NCI-H82 (cell line): Measurements from ENCODE around the gene ANKS6.

Experiments
- DNase-seq: peaks from one replicate; lab custom pipeline; 2025; lab: John Stamatoyannopoulos, UW

The ANKS6 gene

GRCh38 chr9:98736226-98736625 lies 60.1 kb downstream of the ANKS6 start:
- no peak for DNase-seq

- no peak for DNase-seq
Observed at GRCh38 chr9:98732801-98733200, 63.6 kb downstream of the ANKS6 start.

- DNase-seq = no peak
Observed at GRCh38 chr9:98732091-98732490, 64.3 kb downstream of the ANKS6 start.

- no peak for DNase-seq
Observed at GRCh38 chr9:98730871-98731270, 65.5 kb downstream of the ANKS6 start.

GRCh38 chr9:98728500-98728899 lies 67.9 kb downstream of the ANKS6 start:
- DNase-seq = no peak

GRCh38 chr9:98727428-98727827 lies 68.9 kb downstream of the ANKS6 start:
- DNase-seq = no peak

- DNase-seq = peak; percentile 14
Observed at GRCh38 chr9:98726735-98727134, 69.6 kb downstream of the ANKS6 start.

GRCh38 chr9:98724810-98725530 lies 71.4 kb downstream of the ANKS6 start:
- DNase-seq = no peak

GRCh38 chr9:98721643-98722042 lies 74.7 kb downstream of the ANKS6 start:
- DNase-seq = no peak

GRCh38 chr9:98720402-98720801 lies 76.0 kb downstream of the ANKS6 start:
- no peak for DNase-seq

- no peak for DNase-seq
Observed at GRCh38 chr9:98719055-98719454, 77.3 kb downstream of the ANKS6 start.

- DNase-seq = no peak
Observed at GRCh38 chr9:98714833-98715232, 81.5 kb downstream of the ANKS6 start.

GRCh38 chr9:98712987-98713386 lies 83.4 kb downstream of the ANKS6 start:
- no peak for DNase-seq

GRCh38 chr9:98709968-98710965 lies 86.1 kb downstream of the ANKS6 start:
- no peak for DNase-seq

- DNase-seq = peak; percentile 52
Observed at GRCh38 chr9:98708933-98709911, 87.1 kb downstream of the ANKS6 start, which contains the start of gene GABBR2. GABBR2 (minus strand) TSS chr9:98708935; CDS start chr9:98708737, 198 bp downstream.

GRCh38 chr9:98708103-98708932 lies 88.0 kb downstream of the ANKS6 start:
- DNase-seq = no peak

- peak; percentile 87 for DNase-seq
Observed at GRCh38 chr9:98707166-98708102, 88.9 kb downstream of the ANKS6 start.

GRCh38 chr9:98706651-98707165 lies 89.6 kb downstream of the ANKS6 start:
- DNase-seq = peak; percentile 65

- DNase-seq = no peak
Observed at GRCh38 chr9:98702835-98703380, 93.4 kb downstream of the ANKS6 start.
